ENCODE data around the gene ACTL7A.
"Not testable (repeated sequence)": the region's sequence is repeated elsewhere in the genome, so short reads cannot be mapped to it uniquely, and the experiment has no call there.

ACTL7A gene

DNA sequence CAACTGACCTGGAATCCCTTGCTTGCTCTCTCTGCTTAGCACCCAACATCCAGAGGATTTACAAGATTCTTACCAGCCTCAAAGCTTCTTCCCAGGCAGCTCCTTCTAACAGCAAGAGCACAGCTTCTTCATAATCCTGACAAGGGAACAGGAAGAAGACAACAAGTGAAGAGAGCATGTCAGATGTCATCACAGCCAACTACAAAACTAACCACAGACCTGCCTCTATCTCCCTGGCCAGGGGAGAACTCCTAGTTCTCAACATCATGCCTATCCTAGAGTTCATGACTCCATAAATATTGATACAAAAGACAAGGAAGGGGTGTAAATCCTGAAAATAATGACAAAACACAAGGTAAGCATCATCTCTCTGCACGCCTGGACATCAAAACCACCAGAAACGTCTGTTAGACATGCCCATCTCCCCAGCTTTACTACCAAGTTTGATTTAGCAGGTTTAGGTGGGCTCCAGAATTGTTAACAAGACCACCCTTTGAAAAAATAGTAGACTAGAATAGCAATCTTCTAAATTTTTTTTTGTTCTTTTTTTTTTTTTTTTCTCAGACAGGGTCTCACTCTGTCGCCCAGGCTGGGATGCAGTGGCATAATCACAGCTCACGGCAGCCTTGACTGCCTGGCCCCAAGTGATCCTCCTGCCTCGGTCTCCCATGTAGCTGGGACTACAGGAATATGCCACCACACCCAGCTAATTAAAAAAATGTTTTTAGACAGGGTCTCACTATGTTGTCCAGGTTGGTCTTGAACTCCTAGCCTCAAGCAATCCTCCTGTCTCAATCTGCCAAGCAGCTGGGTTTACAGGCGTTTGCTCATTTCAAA is 20.2 kb downstream of the ACTL7A start:
- DNase-seq: no peak

DNA sequence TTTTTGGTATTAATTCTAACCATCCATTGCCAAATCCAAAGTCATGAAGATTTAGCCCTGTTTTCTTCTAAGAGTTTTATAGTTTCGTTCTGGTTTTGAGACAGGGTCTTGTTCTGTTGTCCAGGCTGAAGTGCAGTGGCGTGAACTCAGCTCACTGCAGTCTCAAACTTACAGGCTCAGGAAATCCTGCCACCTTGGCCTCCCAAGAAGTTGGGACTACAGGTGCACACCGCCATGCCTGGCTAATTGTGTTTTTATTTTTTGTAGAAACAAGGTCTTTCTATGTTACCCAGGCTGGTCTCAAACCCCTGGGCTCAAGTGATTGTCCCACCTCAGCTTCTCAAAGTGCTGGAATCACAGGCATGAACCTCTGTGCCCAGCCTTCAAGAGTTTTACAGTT is 21.0 kb downstream of the ACTL7A start:
- DNase-seq: no peak

DNA sequence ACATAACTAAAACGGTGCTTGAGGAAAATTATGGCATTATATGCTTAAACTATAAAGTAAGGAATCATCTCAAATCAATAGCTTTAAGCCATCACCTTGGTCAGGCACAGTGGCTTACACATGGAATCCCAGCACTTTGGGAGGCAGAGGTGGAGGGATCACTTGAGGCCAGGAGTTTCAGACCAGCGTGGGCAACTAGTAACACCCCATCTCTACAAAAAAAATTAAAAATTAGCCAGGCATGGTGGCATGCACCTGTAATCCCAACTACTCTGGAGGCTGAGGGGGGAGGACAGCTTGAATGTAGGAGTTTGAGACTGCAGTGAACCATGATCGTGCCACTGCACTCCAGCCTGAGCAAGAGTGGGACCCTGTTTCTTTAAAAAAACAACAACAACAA is 22.6 kb downstream of the ACTL7A start:
- no peak for DNase-seq

DNA sequence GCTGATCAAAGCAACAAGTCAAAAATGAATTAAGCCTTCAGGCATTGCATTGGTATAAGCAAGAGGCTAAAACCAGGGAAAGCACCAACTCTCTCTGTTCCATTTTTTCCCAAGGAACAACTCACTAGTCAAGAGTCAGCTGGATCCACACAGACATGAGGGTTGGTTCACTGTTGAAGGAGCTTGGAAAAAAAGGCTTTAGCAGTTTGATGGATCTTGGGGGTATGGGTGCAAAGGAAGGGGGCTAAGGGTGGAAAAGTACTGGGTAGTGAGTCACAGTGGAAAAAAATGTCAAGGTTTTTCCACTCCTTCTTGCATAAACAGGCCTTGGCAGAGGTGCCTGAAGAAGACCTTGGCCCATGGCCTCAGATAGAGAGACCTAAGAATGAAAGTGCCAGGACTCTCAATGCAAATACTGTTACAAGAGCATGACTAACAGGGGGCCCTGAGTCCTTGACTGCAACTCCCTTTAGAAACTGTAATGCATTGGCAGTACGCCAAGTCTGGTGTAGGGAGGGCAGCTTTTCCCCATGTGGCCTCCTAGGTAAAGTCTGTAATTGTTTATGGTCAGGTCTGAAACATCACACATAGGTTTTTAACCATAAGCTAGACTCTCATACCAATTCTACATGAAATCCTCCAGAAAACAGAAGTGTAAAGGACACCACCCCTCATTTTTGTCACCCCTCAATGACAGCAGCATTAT is 23.7 kb downstream of the ACTL7A start:
- no peak for DNase-seq

DNA sequence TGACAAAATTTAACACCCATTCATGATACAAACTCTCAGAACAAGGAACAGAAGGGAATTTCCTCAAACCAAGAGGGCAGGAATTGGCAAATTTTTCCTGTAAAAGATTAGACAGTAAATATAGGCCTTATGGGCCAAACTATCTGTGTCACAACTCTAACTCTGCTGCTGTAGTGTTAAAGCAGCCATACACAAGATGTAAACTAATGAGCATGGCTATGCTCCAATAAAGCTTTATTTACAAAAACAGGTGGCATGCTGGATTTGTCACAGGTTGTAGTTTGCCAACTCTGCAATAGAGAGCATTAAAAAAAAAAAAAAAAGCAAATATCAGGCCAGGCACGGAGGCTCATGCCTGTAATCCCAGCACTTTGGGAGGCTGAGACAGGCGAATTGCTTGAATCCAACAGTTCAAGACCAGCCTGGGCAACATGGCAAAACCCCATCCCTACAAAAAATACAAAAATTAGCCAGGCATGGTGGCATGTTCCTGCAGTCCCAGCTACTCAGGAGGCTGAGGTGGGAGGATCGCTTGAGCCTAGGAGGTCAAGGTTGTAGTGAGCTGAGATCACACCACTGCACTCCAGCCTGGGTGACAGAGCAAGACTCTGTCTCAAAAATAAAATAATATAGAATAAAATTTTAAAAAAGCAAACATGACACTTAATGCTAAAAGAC is 24.7 kb downstream of the ACTL7A start:
- DNase-seq: not testable (repeated sequence)

- peak; percentile 0 for DNase-seq
Observed at GRCh38 chr9:108889649-108890067, 27.6 kb downstream of the ACTL7A start.

DNA sequence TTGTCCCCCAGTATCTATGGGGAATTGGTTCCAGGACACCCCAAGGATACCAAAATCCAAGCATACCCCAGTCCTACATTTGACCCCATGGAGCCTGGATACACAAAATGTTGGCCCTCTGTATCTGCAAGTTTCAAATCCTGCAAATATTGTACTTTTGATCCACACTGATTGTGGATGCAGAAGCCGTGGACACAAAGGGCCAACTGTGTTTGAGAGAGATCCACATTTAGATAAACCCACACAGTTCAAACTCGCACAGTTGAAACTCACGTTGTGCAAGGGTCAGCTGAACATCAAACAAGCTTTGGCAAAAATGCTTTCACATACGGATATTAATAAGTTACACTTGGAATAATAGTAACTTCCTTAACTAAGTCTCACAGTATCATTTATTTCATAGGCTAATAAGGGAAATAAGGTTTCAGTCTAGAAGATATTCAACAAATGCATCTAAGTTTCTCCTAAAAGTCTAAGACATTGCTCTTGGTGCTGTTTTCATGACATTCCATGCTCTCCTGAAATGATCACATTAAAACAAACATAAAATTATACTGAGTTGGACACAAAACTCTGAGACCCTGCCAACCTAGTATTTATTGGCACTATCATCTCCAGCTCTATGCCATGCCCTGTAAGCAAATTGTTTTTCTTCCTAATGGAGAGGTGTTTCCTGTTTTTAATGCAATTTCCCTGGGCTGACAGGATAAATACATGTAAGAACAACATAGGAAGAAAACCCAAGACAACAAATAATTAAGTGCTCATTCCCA is 32.3 kb downstream of the ACTL7A start:
- DNase-seq: no peak

DNA sequence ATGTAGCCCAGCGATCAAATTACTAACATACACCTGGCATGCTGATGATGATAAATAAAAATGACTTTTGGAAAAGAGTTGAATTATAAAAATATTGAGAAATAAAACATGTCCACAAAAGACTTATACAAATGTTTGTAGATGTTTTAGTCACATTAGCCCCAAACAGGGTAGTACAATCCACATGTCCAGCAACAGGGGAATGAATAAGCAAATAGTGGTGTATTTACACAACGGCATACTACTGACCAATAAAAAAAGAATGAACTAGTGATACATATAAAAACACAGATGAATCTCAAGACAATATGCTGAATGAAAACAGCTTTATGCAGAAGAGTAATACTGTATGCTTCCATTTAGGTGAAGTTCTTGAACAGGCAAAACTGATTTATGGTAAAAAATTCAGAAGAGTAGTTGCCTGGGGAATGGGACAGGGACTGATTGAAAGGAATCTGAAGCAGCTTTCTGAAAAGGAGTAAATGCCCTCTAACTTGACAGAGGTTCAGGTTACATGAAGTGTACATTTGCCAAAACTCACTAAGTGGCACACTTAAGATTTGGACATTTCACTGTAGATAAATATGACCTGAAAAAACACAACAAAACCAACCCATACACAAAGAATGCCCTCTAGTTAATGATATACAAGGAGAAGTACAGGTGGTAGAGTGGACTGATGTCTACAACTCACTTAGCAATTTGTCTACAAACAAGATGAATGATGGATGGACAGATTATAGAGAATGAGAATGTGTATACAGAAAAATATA is 35.4 kb downstream of the ACTL7A start:
- no peak for DNase-seq

- DNase-seq: not testable (repeated sequence)
Observed at GRCh38 chr9:108899023-108899695, 37.1 kb downstream of the ACTL7A start.

DNA sequence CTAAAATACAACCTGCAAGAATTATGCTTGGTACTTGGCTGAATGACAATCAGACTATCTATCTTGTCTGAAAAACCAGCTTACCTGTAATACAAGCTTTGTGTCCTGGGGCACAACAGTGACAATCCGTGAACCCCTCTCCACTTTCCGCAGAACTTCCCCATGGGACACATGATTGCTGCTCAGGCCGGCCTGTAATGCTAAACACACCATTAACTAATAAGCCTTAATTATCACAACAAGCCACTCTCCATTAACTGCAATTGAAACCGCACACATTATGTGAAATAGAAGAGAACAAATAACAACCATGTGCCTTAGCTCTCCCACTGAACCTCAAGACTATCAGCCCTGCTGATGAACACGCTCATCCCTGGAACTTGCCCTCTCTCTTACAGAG is 38.1 kb downstream of the ACTL7A start:
- no peak for DNase-seq

DNA sequence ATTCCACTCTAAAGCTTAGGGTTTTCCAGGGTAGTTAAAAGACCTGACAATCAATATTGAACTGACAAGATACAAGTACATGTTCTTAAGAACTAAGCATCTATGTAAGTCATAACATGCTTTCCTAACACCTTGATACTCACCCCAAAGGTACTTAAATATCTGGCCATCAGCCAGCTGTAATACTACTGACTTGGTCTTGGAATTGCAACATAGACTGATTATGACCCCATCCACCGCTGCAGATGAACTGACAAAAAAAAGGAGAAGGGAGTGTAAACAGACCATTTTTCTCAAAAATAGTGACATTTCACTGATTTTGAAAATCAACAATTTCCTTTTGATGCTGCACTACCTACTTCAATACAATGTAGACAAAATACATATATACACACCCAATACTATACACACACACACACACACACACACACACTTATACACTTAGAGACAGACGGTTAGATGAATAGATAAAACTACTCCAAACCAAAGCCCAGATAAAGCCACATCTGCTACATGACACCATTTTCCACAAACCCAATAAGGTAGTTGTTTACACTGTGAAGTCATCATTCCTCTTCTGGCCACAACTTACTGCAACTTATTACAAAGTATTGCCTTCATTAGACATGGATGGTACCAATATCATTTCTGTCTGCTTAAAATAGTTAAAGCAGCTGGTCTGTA is 41.5 kb downstream of the ACTL7A start:
- no peak for DNase-seq

DNA sequence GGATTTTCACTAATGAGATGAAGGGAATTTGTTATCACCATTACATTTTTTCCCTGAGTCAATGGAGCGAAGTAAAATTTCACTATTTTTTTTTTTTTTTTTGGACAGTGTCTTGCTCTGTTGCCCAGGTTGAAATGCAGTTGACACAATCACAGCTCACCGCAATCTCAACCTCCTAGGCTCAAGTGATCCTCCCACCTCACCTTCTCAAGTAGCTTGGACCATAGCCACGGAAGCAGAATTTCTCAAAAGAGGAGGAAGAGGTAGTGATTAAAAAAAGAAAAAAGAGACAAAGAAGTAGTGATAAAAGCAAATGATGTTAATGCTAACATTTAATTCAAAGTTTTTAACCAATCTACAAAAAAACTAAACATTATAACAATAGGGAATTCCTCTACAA is 42.1 kb downstream of the ACTL7A start:
- DNase-seq: no peak

- no peak for DNase-seq
Observed at GRCh38 chr9:108905494-108905893, 43.4 kb downstream of the ACTL7A start.

GRCh38 chr9:108910402-108910801 is 48.3 kb downstream of the ACTL7A start:
- no peak for DNase-seq

- DNase-seq: no peak
Observed at GRCh38 chr9:108910914-108911313, 48.8 kb downstream of the ACTL7A start.

GRCh38 chr9:108911820-108912219 is 49.8 kb downstream of the ACTL7A start:
- no peak for DNase-seq

All from GDM1 (cell line).